ENCODE measurements around the gene GPR39.

The GPR39 gene

DNA sequence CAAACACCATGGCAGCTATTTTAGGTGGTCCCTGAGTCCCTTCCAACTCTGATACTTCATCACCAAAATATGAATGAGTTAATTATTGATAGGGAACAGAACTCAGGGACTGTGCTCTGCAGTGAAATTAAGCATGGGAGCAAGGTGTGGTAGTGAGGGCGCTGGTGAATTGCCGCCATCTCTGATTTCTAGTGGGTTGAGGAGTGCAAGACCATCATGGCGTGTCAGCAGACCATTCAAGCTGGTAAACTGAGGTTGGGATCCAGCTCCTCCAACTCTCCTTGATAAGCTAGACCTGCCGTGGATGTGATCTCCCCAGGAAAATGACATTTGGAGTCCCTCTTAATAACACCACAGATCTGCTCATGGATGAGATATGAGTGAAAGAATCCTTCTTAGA, 183.0 kb downstream of the GPR39 start:
- Histone ChIP-seq H2AK5ac (ENCODE audit: low read length) (no peak overlapping the region), H3K27me3 (ENCODE audit: insufficient read depth, low read length) (no peaks in the 10 kb centered on the region), H3K14ac (ENCODE audit: low read length) (no peak overlapping the region), H4K8ac (ENCODE audit: low read depth, low read length) (no peak overlapping the region), H2BK12ac (ENCODE audit: low read length) (no peak overlapping the region), H3K4me3 (ENCODE audit: low read depth, low read length) (no peak overlapping the region), H2AFZ (ENCODE audit: insufficient read depth, low read length, poor library complexity) (no peak overlapping the region), H3K27ac (ENCODE audit: low read depth, low read length) (no peak overlapping the region), H2BK120ac (ENCODE audit: insufficient read depth, low read length, poor library complexity) (no peak overlapping the region), H3K18ac (ENCODE audit: low read length) (no peak overlapping the region), H3K23ac (ENCODE audit: low read length) (no peak overlapping the region), H3K4ac (ENCODE audit: low read depth, low read length) (no peak overlapping the region), H3K9ac (ENCODE audit: low read length) (no peak overlapping the region), H3K4me2 (ENCODE audit: low read length) (no peak overlapping the region), H3K9me3 (ENCODE audit: insufficient read depth, low read depth, low read length) (no peaks in the 10 kb centered on the region), H3K4me1 (ENCODE audit: control insufficient read depth in 1 of 2, insufficient read depth in 2 of 2, low read length in 2 of 2) (no peaks in the 10 kb centered on the region), H3K36me3 (ENCODE audit: control insufficient read depth in 1 of 2, insufficient read depth in 2 of 2, low read length in 2 of 2) (no peaks in the 10 kb centered on the region), H4K91ac (ENCODE audit: low read depth, low read length) (no peak overlapping the region), H2BK5ac (ENCODE audit: low read depth, low read length, poor library complexity) (no peak overlapping the region), H3K79me1 (ENCODE audit: low read length) (no peaks in the 10 kb centered on the region), H4K12ac (ENCODE audit: low read depth, low read length) (no peak overlapping the region), H3K79me2 (ENCODE audit: control insufficient read depth, insufficient read depth, low read length, poor library complexity) (no peaks in the 10 kb centered on the region)
- whole genome bisulfite sequencing (ENCODE audit: extremely low coverage, insufficient coverage, insufficient read length): no CpG with 5 or more reads among the region's 4 CpGs
- DNase-seq: no peak

DNA sequence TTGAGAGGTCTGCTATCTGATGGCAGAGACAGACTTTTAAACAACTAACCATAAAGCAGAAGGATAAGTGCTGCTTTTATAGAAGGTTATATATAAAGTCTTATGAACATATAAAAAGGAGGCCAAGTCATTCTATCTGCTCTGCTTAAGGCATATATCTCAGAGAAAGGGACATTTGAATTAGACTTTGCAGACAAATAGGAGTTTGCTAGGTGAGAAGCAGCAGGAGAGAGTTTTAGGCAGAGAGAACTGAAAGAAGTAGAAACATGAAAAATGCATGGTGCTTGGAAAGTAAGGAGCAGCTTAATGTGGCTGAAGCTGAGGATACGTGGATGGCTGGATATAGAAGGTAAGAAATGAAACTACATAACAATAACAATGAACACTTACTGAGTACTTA, 188.0 kb downstream of the GPR39 start:
- H4K12ac ChIP-seq (ENCODE audit: low read depth, low read length): no peak overlapping the region
- no peak for DNase-seq
- no CpG with 5 or more reads among the region's 1 CpG for WGBS (ENCODE audit: extremely low coverage, insufficient coverage, insufficient read length)

DNA sequence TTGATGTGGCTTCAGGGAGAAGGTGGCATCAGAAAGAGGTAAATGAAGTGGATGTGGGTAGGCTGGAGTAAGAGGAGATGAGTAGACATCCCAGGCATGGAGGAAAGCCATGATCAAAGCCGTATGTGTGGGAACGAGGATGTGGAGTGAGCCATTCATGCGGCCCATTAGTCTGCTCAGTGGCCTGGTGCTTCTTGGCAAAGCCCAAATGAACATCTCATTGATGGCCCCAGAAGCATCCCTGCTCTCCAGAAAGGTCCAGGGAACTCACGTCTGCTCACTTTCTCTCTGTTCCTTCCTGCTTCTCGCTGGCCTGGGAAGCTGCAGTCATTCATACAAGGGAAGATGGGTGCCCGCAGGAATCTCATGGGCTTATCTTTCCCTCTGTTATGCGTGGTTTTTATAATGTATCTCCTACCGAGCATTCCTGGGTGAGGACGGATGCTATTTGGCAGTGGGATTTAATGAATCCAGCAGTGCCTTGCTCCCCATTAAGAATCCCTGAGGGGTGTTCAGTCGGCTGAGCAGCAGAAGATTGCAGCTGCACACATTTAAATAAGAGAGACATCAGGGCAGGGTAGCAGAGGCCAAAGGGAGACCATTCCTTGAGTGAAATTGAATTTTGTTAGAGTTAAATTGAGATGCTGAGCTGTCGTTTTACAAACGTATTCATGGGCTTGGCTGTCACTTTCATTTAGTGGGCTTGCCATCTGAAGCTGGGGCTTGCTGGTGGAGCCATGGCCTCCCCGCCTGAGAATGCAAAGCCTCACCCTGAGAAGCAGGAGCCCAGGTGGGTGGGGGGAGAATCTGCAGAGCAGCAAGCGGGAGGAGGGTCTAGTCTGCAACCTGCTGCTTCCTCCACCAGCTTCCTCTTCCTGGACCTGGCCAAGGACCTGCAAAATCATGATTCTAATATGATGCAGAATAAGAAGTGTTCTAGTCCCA, 188.9 kb downstream of the GPR39 start:
- Histone ChIP-seq H3K4me3 (ENCODE audit: low read depth, low read length) (no peak overlapping the region), H3K36me3 (ENCODE audit: control insufficient read depth in 1 of 2, insufficient read depth in 2 of 2, low read length in 2 of 2) (no peaks in the 10 kb centered on the region), H2BK5ac (ENCODE audit: low read depth, low read length, poor library complexity) (no peak overlapping the region), H4K8ac (ENCODE audit: low read depth, low read length) (no peak overlapping the region), H3K27ac (ENCODE audit: low read depth, low read length) (no peak overlapping the region), H3K4me1 (ENCODE audit: control insufficient read depth in 1 of 2, insufficient read depth in 2 of 2, low read length in 2 of 2) (no peaks in the 10 kb centered on the region), H2BK120ac (ENCODE audit: insufficient read depth, low read length, poor library complexity) (no peak overlapping the region), H4K91ac (ENCODE audit: low read depth, low read length) (no peak overlapping the region), H3K9me3 (ENCODE audit: insufficient read depth, low read depth, low read length) (no peaks in the 10 kb centered on the region), H3K9ac (ENCODE audit: low read length) (no peak overlapping the region), H3K18ac (ENCODE audit: low read length) (no peak overlapping the region), H3K14ac (ENCODE audit: low read length) (no peak overlapping the region), H3K23ac (ENCODE audit: low read length) (no peak overlapping the region), H2AK5ac (ENCODE audit: low read length) (no peak overlapping the region), H2BK12ac (ENCODE audit: low read length) (no peak overlapping the region), H3K4ac (ENCODE audit: low read depth, low read length) (no peak overlapping the region), H3K79me2 (ENCODE audit: control insufficient read depth, insufficient read depth, low read length, poor library complexity) (no peaks in the 10 kb centered on the region), H2AFZ (ENCODE audit: insufficient read depth, low read length, poor library complexity) (no peak overlapping the region), H3K4me2 (ENCODE audit: low read length) (no peak overlapping the region), H3K27me3 (ENCODE audit: insufficient read depth, low read length) (no peaks in the 10 kb centered on the region), H4K12ac (ENCODE audit: low read depth, low read length) (no peak overlapping the region), H3K79me1 (ENCODE audit: low read length) (no peaks in the 10 kb centered on the region)
- WGBS (ENCODE audit: extremely low coverage, insufficient coverage, insufficient read length): no CpG with 5 or more reads among the region's 14 CpGs
- DNase-seq: peak in 1 of 2 donors; percentile 12

More for the DNA sequence above, 188.0 kb downstream of the GPR39 start:
- Histone ChIP-seq H3K9me3 (ENCODE audit: insufficient read depth, low read depth, low read length) (no peaks in the 10 kb centered on the region), H3K27ac (ENCODE audit: low read depth, low read length) (no peak overlapping the region), H2AFZ (ENCODE audit: insufficient read depth, low read length, poor library complexity) (no peak overlapping the region), H3K18ac (ENCODE audit: low read length) (no peak overlapping the region), H3K4me3 (ENCODE audit: low read depth, low read length) (no peak overlapping the region), H2BK12ac (ENCODE audit: low read length) (no peak overlapping the region), H3K23ac (ENCODE audit: low read length) (no peak overlapping the region), H2BK120ac (ENCODE audit: insufficient read depth, low read length, poor library complexity) (no peak overlapping the region), H3K79me2 (ENCODE audit: control insufficient read depth, insufficient read depth, low read length, poor library complexity) (no peaks in the 10 kb centered on the region), H2BK5ac (ENCODE audit: low read depth, low read length, poor library complexity) (no peak overlapping the region), H2AK5ac (ENCODE audit: low read length) (no peak overlapping the region), H3K9ac (ENCODE audit: low read length) (no peak overlapping the region), H4K8ac (ENCODE audit: low read depth, low read length) (no peak overlapping the region), H4K91ac (ENCODE audit: low read depth, low read length) (no peak overlapping the region), H3K36me3 (ENCODE audit: control insufficient read depth in 1 of 2, insufficient read depth in 2 of 2, low read length in 2 of 2) (no peaks in the 10 kb centered on the region), H3K4ac (ENCODE audit: low read depth, low read length) (no peak overlapping the region), H3K4me2 (ENCODE audit: low read length) (no peak overlapping the region), H3K27me3 (ENCODE audit: insufficient read depth, low read length) (no peaks in the 10 kb centered on the region), H3K79me1 (ENCODE audit: low read length) (no peaks in the 10 kb centered on the region), H3K4me1 (ENCODE audit: control insufficient read depth in 1 of 2, insufficient read depth in 2 of 2, low read length in 2 of 2) (no peaks in the 10 kb centered on the region), H3K14ac (ENCODE audit: low read length) (no peak overlapping the region)

DNA sequence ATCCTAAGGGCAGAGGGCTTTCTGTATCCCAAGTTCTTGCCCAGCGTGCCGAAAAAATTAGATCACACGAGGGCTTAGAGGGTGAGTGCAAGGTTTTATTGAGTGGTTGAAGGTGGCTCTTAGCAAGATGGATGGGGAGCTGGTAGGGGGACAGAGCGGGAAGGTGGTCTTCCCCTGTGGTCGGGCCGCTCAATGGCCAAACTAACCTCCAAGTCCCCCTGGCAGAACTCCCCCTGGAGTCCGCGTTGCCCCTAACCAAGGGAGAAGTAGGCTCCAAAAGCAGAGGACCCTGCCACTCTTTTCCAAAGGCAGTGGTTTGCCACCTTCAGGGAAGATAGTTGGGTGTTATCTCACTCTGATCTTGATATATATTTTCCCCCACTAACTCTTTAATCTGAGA, 190.0 kb downstream of the GPR39 start:
- Histone ChIP-seq H3K9ac (ENCODE audit: low read length) (no peak overlapping the region), H4K8ac (ENCODE audit: low read depth, low read length) (no peak overlapping the region), H2BK12ac (ENCODE audit: low read length) (no peak overlapping the region), H3K27me3 (ENCODE audit: insufficient read depth, low read length) (no peaks in the 10 kb centered on the region), H4K12ac (ENCODE audit: low read depth, low read length) (no peak overlapping the region), H3K4me3 (ENCODE audit: low read depth, low read length) (no peak overlapping the region), H3K4me1 (ENCODE audit: control insufficient read depth in 1 of 2, insufficient read depth in 2 of 2, low read length in 2 of 2) (no peaks in the 10 kb centered on the region), H3K9me3 (ENCODE audit: insufficient read depth, low read depth, low read length) (no peaks in the 10 kb centered on the region), H3K4me2 (ENCODE audit: low read length) (no peak overlapping the region), H3K18ac (ENCODE audit: low read length) (no peak overlapping the region), H2BK5ac (ENCODE audit: low read depth, low read length, poor library complexity) (no peak overlapping the region), H3K23ac (ENCODE audit: low read length) (no peak overlapping the region), H2AK5ac (ENCODE audit: low read length) (no peak overlapping the region), H3K4ac (ENCODE audit: low read depth, low read length) (no peak overlapping the region), H3K27ac (ENCODE audit: low read depth, low read length) (no peak overlapping the region), H2AFZ (ENCODE audit: insufficient read depth, low read length, poor library complexity) (no peak overlapping the region), H4K91ac (ENCODE audit: low read depth, low read length) (no peak overlapping the region), H3K36me3 (ENCODE audit: control insufficient read depth in 1 of 2, insufficient read depth in 2 of 2, low read length in 2 of 2) (no peaks in the 10 kb centered on the region), H3K14ac (ENCODE audit: low read length) (no peak overlapping the region), H3K79me2 (ENCODE audit: control insufficient read depth, insufficient read depth, low read length, poor library complexity) (no peaks in the 10 kb centered on the region), H2BK120ac (ENCODE audit: insufficient read depth, low read length, poor library complexity) (no peak overlapping the region), H3K79me1 (ENCODE audit: low read length) (no peaks in the 10 kb centered on the region)
- DNase-seq: no peak
- no CpG with 5 or more reads among the region's 8 CpGs for WGBS (ENCODE audit: extremely low coverage, insufficient coverage, insufficient read length)

All from trophoblast cell (in vitro differentiated cells and primary cell).